Smooth muscle cell of bladder (primary cell): ENCODE data around the gene FERMT2. TPM values are rescaled to one million over a fixed set of nuclear protein-coding genes. Genes with fewer than 3 reads are reported as not detected.

ENCODE experiments used
- total RNA-seq: library from RNA; depleted of rRNA; stranded (reverse); fragments of >200 nt; gene quantifications from 2 replicates; pipeline ENCODE4 v1.2.3, GENCODE V29; 2014

Gene FERMT2
- total RNA-seq, result 118 and 135 TPM in 2 replicates

GRCh38 chr14:52950898-52951680 lies at the start of gene FERMT2:
FERMT2 (minus strand) TSS chr14:52951050; CDS start chr14:52950568, 482 bp downstream.

Other genes starting within 250 kb of the FERMT2 start
- gene PSMC6, start 243.8 kb downstream of the FERMT2 start, total RNA-seq, result 86.5 and 100 TPM in 2 replicates
- gene STYX, start 220.9 kb downstream of the FERMT2 start, total RNA-seq, result 12.4 and 13.7 TPM in 2 replicates
- 18.3 and 21.6 TPM in 2 replicates for gene GNPNAT1, start 159.4 kb downstream of the FERMT2 start, total RNA-seq
- gene DDHD1, start 202.3 kb upstream of the FERMT2 start, total RNA-seq, result 16.5 and 18.2 TPM in 2 replicates